AG09309 (cell line): ENCODE data around the gene SLC2A4.

ENCODE experiments used
- DNase-seq: peaks from one replicate; pipeline ENCODE4 v3.0.0-alpha.2; 2010; ENCODE audit warnings: low read depth
- H3K4me3 ChIP-seq: 2 replicates; pipeline ENCODE4 v1.5.1; 2011; ENCODE audit warnings: mild to moderate bottlenecking, low read depth, low read length, moderate library complexity; ENCODE audit not compliant: control insufficient read depth
- TF ChIP-seq, protein P1 (sequence below): IDR thresholded peaks from 2 replicates; pipeline ENCODE4 v1.5.1; 2011; ENCODE audit warnings: mild to moderate bottlenecking, low read depth, low read length, inconsistent platforms; ENCODE audit not compliant: insufficient read depth, control insufficient read depth; ENCODE audit errors: missing control alignments

Gene SLC2A4

DNA sequence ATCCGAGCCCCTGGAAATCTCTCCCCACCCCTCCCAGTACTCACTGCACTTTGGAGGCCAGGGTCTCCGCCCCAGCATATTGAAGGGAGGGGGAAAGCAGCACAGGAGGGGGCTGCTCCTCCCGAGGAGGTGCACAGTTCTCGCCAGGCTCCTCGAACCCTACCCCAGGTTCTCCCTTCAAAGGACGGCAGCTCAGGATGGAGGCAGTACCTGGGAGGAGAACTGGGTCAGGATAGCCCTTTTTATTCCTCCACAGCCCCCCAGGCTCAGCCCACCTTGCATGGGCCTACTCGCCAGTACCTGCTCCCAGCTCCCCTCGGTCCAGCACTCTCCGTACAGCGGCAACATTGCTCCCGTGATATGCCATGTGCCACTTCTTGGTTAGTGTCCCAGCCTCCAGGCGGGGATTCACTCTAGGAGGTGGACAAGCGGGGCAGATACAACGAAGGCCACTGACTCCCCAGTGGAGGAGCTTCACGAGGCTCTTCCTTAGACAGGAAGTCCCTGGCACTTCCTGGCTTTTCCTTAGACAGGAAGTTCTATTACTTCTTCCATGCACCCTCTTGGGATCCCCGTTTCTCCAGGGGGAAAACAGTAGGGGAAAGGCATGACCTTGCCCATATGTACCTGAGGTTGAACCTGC is 35.8 kb downstream of the SLC2A4 start:
- no peak for DNase-seq
- no peak overlapping the region for H3K4me3 ChIP-seq
- TF ChIP-seq, protein P1, sequence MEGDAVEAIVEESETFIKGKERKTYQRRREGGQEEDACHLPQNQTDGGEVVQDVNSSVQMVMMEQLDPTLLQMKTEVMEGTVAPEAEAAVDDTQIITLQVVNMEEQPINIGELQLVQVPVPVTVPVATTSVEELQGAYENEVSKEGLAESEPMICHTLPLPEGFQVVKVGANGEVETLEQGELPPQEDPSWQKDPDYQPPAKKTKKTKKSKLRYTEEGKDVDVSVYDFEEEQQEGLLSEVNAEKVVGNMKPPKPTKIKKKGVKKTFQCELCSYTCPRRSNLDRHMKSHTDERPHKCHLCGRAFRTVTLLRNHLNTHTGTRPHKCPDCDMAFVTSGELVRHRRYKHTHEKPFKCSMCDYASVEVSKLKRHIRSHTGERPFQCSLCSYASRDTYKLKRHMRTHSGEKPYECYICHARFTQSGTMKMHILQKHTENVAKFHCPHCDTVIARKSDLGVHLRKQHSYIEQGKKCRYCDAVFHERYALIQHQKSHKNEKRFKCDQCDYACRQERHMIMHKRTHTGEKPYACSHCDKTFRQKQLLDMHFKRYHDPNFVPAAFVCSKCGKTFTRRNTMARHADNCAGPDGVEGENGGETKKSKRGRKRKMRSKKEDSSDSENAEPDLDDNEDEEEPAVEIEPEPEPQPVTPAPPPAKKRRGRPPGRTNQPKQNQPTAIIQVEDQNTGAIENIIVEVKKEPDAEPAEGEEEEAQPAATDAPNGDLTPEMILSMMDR: no peak

GRCh38 chr17:7318121-7318860 is 36.8 kb downstream of the SLC2A4 start:
- DNase-seq: no peak
- H3K4me3 ChIP-seq: no peak overlapping the region
- TF ChIP-seq, protein P1: no peak

GRCh38 chr17:7321466-7321865 is 39.9 kb downstream of the SLC2A4 start:
- no peak overlapping the region for H3K4me3 ChIP-seq
- TF ChIP-seq, protein P1: no peak
- no peak for DNase-seq

DNA sequence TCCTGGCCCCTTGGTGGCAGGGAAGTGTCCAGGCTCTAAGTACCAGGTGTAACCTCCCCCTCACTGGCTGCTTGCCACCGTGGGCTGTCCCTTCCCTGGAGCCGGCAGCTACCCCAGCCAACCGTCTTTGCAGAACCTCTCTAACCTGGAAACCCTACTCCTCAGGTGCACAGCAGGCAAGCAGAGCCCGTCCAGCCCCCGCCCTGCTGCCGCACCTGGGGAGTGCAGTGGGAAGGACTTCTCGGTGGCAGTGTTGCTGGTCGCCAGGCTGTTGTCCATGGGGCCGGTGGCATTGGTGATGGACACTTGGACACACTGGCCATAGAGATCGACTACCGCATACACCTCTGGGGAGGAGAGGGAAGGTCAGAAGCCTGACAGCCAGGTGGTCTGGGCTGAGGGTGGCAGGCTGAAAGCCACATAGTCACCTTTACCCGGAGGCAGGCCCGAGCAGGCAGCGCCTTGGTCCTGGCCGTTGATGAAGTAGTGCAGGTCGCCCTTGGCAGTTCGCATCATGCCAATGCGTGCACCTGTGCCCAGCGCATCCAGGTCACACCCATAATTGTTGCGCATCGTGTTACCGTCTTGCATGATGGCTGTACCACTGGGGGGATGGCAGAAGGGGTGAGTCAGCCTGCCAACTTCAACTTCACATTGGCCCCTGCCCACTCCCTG is 41.1 kb downstream of the SLC2A4 start:
- TF ChIP-seq, protein P1: no peak
- H3K4me3 ChIP-seq: no peak overlapping the region

DNA sequence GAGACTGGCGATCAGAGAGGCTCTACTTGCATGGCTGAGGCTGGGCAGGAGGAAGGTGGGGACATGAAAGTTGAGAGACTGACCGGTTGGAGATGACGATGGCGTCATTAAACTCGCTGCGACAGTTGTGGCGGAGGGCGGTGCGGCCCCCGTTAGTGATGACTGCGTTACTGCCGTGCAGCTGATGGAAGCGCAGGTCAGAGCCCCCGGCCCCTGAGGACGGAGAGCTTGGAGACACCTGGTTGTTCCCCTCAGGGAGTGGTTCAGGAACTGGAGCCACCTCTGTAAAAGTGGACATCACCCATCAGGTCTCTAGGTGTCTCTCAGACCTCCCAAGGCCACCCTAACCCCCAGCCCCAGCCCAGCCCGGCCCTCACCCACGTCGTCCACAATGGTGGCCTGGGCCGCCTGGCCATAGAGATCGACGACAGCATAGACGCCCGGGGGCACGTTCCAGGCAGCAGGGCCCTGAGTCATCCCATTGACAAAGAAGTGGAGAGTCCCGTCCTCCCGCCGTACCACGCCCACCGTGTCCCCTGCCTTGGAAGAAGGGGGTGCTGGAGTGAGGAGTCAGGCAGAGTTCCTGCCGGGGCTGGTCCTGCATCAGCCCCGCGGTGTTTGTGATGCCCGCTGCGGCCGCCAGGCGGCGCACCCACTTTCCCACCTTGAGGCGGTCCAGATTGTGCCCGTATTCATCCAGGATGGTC is 42.4 kb downstream of the SLC2A4 start:
- DNase-seq: no peak
- TF ChIP-seq, protein P1: peak; percentile 92
- H3K4me3 ChIP-seq: no peak overlapping the region

More for the DNA sequence above, 41.1 kb downstream of the SLC2A4 start:
- no peak for DNase-seq

- DNase-seq: no peak
- no peak overlapping the region for H3K4me3 ChIP-seq
Observed at GRCh38 chr17:7324438-7324779, 42.9 kb downstream of the SLC2A4 start.

More at GRCh38 chr17:7324438-7324779, 42.9 kb downstream of the SLC2A4 start:
- TF ChIP-seq, protein P1: no peak
